ENCODE results near the gene EPHB2. TPM values are rescaled to one million over a fixed set of nuclear protein-coding genes. Genes with fewer than 3 reads are reported as not detected.

The EPHB2 gene
- total and polyA plus RNA-seq, 2 of the 8 experiments (the other 6 are each of a cell fraction or from before 2014, with no cell fraction given): 15.8 to 17.2 TPM

DNA sequence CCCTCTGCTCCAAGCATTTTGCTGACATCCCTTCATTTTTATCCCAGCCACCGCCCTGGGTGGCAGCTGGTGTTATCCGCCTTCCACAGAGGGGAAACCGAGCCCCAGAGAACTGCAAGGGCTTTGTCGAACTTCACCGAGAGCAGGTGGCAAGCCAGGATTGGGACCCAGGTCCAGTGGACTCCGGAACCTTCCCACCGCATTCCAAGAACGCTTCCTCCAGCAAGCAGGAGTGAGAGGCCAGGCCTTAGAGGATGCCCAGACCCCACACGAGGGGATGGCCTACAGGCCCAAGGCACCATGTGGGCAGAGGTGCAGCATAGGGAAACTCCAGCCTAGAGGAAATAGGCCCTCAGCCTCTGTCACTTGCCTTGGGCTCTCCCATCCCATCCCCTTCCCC, 90.7 kb downstream of the EPHB2 start (continued):
- TF ChIP-seq, protein P1, sequence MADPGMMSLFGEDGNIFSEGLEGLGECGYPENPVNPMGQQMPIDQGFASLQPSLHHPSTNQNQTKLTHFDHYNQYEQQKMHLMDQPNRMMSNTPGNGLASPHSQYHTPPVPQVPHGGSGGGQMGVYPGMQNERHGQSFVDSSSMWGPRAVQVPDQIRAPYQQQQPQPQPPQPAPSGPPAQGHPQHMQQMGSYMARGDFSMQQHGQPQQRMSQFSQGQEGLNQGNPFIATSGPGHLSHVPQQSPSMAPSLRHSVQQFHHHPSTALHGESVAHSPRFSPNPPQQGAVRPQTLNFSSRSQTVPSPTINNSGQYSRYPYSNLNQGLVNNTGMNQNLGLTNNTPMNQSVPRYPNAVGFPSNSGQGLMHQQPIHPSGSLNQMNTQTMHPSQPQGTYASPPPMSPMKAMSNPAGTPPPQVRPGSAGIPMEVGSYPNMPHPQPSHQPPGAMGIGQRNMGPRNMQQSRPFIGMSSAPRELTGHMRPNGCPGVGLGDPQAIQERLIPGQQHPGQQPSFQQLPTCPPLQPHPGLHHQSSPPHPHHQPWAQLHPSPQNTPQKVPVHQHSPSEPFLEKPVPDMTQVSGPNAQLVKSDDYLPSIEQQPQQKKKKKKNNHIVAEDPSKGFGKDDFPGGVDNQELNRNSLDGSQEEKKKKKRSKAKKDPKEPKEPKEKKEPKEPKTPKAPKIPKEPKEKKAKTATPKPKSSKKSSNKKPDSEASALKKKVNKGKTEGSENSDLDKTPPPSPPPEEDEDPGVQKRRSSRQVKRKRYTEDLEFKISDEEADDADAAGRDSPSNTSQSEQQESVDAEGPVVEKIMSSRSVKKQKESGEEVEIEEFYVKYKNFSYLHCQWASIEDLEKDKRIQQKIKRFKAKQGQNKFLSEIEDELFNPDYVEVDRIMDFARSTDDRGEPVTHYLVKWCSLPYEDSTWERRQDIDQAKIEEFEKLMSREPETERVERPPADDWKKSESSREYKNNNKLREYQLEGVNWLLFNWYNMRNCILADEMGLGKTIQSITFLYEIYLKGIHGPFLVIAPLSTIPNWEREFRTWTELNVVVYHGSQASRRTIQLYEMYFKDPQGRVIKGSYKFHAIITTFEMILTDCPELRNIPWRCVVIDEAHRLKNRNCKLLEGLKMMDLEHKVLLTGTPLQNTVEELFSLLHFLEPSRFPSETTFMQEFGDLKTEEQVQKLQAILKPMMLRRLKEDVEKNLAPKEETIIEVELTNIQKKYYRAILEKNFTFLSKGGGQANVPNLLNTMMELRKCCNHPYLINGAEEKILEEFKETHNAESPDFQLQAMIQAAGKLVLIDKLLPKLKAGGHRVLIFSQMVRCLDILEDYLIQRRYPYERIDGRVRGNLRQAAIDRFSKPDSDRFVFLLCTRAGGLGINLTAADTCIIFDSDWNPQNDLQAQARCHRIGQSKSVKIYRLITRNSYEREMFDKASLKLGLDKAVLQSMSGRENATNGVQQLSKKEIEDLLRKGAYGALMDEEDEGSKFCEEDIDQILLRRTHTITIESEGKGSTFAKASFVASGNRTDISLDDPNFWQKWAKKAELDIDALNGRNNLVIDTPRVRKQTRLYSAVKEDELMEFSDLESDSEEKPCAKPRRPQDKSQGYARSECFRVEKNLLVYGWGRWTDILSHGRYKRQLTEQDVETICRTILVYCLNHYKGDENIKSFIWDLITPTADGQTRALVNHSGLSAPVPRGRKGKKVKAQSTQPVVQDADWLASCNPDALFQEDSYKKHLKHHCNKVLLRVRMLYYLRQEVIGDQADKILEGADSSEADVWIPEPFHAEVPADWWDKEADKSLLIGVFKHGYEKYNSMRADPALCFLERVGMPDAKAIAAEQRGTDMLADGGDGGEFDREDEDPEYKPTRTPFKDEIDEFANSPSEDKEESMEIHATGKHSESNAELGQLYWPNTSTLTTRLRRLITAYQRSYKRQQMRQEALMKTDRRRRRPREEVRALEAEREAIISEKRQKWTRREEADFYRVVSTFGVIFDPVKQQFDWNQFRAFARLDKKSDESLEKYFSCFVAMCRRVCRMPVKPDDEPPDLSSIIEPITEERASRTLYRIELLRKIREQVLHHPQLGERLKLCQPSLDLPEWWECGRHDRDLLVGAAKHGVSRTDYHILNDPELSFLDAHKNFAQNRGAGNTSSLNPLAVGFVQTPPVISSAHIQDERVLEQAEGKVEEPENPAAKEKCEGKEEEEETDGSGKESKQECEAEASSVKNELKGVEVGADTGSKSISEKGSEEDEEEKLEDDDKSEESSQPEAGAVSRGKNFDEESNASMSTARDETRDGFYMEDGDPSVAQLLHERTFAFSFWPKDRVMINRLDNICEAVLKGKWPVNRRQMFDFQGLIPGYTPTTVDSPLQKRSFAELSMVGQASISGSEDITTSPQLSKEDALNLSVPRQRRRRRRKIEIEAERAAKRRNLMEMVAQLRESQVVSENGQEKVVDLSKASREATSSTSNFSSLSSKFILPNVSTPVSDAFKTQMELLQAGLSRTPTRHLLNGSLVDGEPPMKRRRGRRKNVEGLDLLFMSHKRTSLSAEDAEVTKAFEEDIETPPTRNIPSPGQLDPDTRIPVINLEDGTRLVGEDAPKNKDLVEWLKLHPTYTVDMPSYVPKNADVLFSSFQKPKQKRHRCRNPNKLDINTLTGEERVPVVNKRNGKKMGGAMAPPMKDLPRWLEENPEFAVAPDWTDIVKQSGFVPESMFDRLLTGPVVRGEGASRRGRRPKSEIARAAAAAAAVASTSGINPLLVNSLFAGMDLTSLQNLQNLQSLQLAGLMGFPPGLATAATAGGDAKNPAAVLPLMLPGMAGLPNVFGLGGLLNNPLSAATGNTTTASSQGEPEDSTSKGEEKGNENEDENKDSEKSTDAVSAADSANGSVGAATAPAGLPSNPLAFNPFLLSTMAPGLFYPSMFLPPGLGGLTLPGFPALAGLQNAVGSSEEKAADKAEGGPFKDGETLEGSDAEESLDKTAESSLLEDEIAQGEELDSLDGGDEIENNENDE (IDR thresholded peaks at IDR 0.05; ENCODE audit: insufficient replicate concordance, low read length): no peak
- no peak for TF ChIP-seq ZNF274 (IDR thresholded peaks at IDR 0.05; ENCODE audit: borderline replicate concordance, extremely low read depth, low read length)
- no peak for TF ChIP-seq CEBPB (IDR thresholded peaks at IDR 0.05; ENCODE audit: low read depth, low read length)
- no peak for TF ChIP-seq NRF1 (IDR thresholded peaks at IDR 0.05; ENCODE audit: low read depth, low read length)
- TF ChIP-seq RNF2 (IDR thresholded peaks at IDR 0.05; ENCODE audit: borderline replicate concordance, low read depth, low read length, missing control alignments, poor library complexity, severe bottlenecking): no peak
- no peak for TF ChIP-seq TCF12 (IDR thresholded peaks at IDR 0.05; ENCODE audit: low read depth, low read length)
- TF ChIP-seq ASH2L (IDR thresholded peaks at IDR 0.05; ENCODE audit: low read length): no peak
- TF ChIP-seq HDAC2 (IDR thresholded peaks at IDR 0.05; ENCODE audit: borderline replicate concordance in 1 of 2, low read depth in 2 of 2, low read length in 2 of 2): no peak
